Smooth muscle cell of the brain vasculature (primary cell): ENCODE data around the gene CACNA2D3.

Experiments used
- DNase-seq: peaks from one replicate; pipeline ENCODE4 v3.0.0-alpha.2; 2012; ENCODE audit warnings: low read depth, low spot score

The CACNA2D3 gene

GRCh38 chr3:54530091-54530490 lies 407.7 kb downstream of the CACNA2D3 start:
- DNase-seq: no peak

GRCh38 chr3:54530944-54531343 lies 408.6 kb downstream of the CACNA2D3 start:
- DNase-seq: no peak

- no peak for DNase-seq
Measured at GRCh38 chr3:54531741-54532140, 409.4 kb downstream of the CACNA2D3 start.

- no peak for DNase-seq
Measured at GRCh38 chr3:54533856-54534255, 411.5 kb downstream of the CACNA2D3 start.

GRCh38 chr3:54535619-54536018 lies 413.3 kb downstream of the CACNA2D3 start:
- DNase-seq: no peak

GRCh38 chr3:54536450-54536849 lies 414.1 kb downstream of the CACNA2D3 start:
- DNase-seq: no peak

GRCh38 chr3:54537506-54537905 lies 415.2 kb downstream of the CACNA2D3 start:
- no peak for DNase-seq

- no peak for DNase-seq
Measured at GRCh38 chr3:54538346-54538745, 416.0 kb downstream of the CACNA2D3 start.

- no peak for DNase-seq
Measured at GRCh38 chr3:54541369-54541768, 419.0 kb downstream of the CACNA2D3 start.

GRCh38 chr3:54543446-54543845 lies 421.1 kb downstream of the CACNA2D3 start:
- DNase-seq: no peak

GRCh38 chr3:54547051-54547450 lies 424.7 kb downstream of the CACNA2D3 start:
- DNase-seq: no peak

GRCh38 chr3:54547846-54548245 lies 425.5 kb downstream of the CACNA2D3 start:
- no peak for DNase-seq

- DNase-seq: no peak
Measured at GRCh38 chr3:54549607-54550220, 427.4 kb downstream of the CACNA2D3 start.

- DNase-seq: no peak
Measured at GRCh38 chr3:54550221-54550977, 428.0 kb downstream of the CACNA2D3 start.

GRCh38 chr3:54556630-54557029 lies 434.3 kb downstream of the CACNA2D3 start:
- DNase-seq: no peak

- DNase-seq: no peak
Measured at GRCh38 chr3:54557538-54558428, 435.4 kb downstream of the CACNA2D3 start.

GRCh38 chr3:54563501-54564200 lies 441.3 kb downstream of the CACNA2D3 start:
- DNase-seq: no peak

GRCh38 chr3:54564374-54564925 lies 442.1 kb downstream of the CACNA2D3 start:
- DNase-seq: no peak

GRCh38 chr3:54565956-54566355 lies 443.6 kb downstream of the CACNA2D3 start:
- DNase-seq: no peak

GRCh38 chr3:54567949-54568348 lies 445.6 kb downstream of the CACNA2D3 start:
- DNase-seq: no peak

GRCh38 chr3:54570008-54570407 lies 447.7 kb downstream of the CACNA2D3 start:
- no peak for DNase-seq
